Neuronal stem cell (in vitro differentiated cells): ENCODE data around the gene KLF17. TPM values are rescaled to one million over a fixed set of nuclear protein-coding genes. Genes with fewer than 3 reads are reported as not detected.

Source experiments
- DNase-seq: peaks from one replicate; pipeline ENCODE4 v3.0.0-alpha.2; 2013; ENCODE audit warnings: low spot score
- H2AFZ ChIP-seq: one replicate; pipeline ENCODE4 v1.6.1; 2013; ENCODE audit warnings: mild to moderate bottlenecking, low read length, inconsistent platforms
- H2AK5ac ChIP-seq: 2 replicates; pipeline ENCODE4 v1.6.1; 2013; ENCODE audit warnings: low read depth, mild to moderate bottlenecking, inconsistent platforms, low read length, moderate library complexity, mixed read lengths
- H2BK120ac ChIP-seq: 2 replicates; pipeline ENCODE4 v1.6.1; 2013; ENCODE audit warnings: low read depth, mild to moderate bottlenecking, inconsistent platforms, low read length, moderate library complexity, mixed read lengths
- H2BK12ac ChIP-seq: one replicate; pipeline ENCODE4 v1.6.1; 2013; ENCODE audit warnings: low read length, inconsistent platforms
- H2BK15ac ChIP-seq: 2 replicates; pipeline ENCODE4 v1.6.1; 2013; ENCODE audit warnings: mild to moderate bottlenecking, low read length, inconsistent platforms, mixed read lengths
- H2BK5ac ChIP-seq: one replicate; pipeline ENCODE4 v1.6.1; 2013; ENCODE audit warnings: inconsistent platforms, mild to moderate bottlenecking, low read length, moderate library complexity
- H3K14ac ChIP-seq: one replicate; pipeline ENCODE4 v1.6.1; 2013; ENCODE audit warnings: low read length, inconsistent platforms
- H3K18ac ChIP-seq: 2 replicates; pipeline ENCODE4 v1.6.1; 2013; ENCODE audit warnings: low read length, inconsistent platforms
- H3K23ac ChIP-seq: 2 replicates; pipeline ENCODE4 v1.6.1; 2013; ENCODE audit warnings: low read depth, mild to moderate bottlenecking, mixed read lengths, low read length, inconsistent platforms; ENCODE audit not compliant: poor library complexity
- H3K27ac ChIP-seq: replicated peaks from 3 replicates; pipeline ENCODE4 v1.5.1; 2013; ENCODE audit warnings: low read length, inconsistent platforms
- H3K27me3 ChIP-seq, 3 experiments: 2 replicates each; pipeline ENCODE4 v1.6.1; 2013; ENCODE audit warnings: low read length in 3 of 3, mild to moderate bottlenecking in 2 of 3, inconsistent platforms in 1 of 3, low read depth in 1 of 3, mixed read lengths in 1 of 3, moderate library complexity in 1 of 3; ENCODE audit not compliant: control insufficient read depth in 3 of 3, insufficient read depth in 3 of 3
- H3K36me3 ChIP-seq, 2 donors: replicated peaks in 1 of 2; 2 replicates each; pipeline ENCODE4 v1.6.1; 2013; ENCODE audit warnings: low read length in 2 of 2; ENCODE audit not compliant: control insufficient read depth in 2 of 2, insufficient read depth in 2 of 2
- H3K4ac ChIP-seq: 2 replicates; pipeline ENCODE4 v1.6.1; 2013; ENCODE audit warnings: inconsistent platforms, mild to moderate bottlenecking, low read length, moderate library complexity
- H3K4me1 ChIP-seq, 2 donors: 1 replicate in 1 of 2; 2 replicates in 1 of 2; pipeline ENCODE4 v1.6.1; 2013; ENCODE audit warnings: low read length in 2 of 2, low read depth in 1 of 2; ENCODE audit not compliant: control insufficient read depth in 2 of 2, insufficient read depth in 1 of 2
- H3K4me2 ChIP-seq: one replicate; pipeline ENCODE4 v1.6.1; 2013; ENCODE audit warnings: mild to moderate bottlenecking, low read length, inconsistent platforms; ENCODE audit not compliant: insufficient read depth, poor library complexity, severe bottlenecking
- H3K4me3 ChIP-seq, 2 donors: 2 replicates each; pipeline ENCODE4 v1.5.1; 2013; ENCODE audit warnings: low read length in 2 of 2, mild to moderate bottlenecking in 2 of 2, inconsistent platforms in 1 of 2, moderate library complexity in 1 of 2
- H3K79me1 ChIP-seq: one replicate; pipeline ENCODE4 v1.6.1; 2013; ENCODE audit warnings: low read depth, mild to moderate bottlenecking, inconsistent platforms, low read length, moderate library complexity
- H3K9ac ChIP-seq: one replicate; pipeline ENCODE4 v1.6.1; 2013; ENCODE audit warnings: mild to moderate bottlenecking, low read depth, low read length, inconsistent platforms; ENCODE audit not compliant: poor library complexity
- H3K9me3 ChIP-seq, 2 donors: replicated peaks in 1 of 2; 2 replicates each; pipeline versions ENCODE3 to v1.6.1; 2013; ENCODE audit warnings: low read length in 2 of 2, mild to moderate bottlenecking in 2 of 2, inconsistent platforms in 1 of 2, low read depth in 1 of 2, mixed read lengths in 1 of 2, moderate library complexity in 1 of 2; ENCODE audit not compliant: control insufficient read depth in 2 of 2, insufficient read depth in 1 of 2
- H4K8ac ChIP-seq: one replicate; pipeline ENCODE4 v1.6.1; 2013; ENCODE audit warnings: low read depth, mild to moderate bottlenecking, inconsistent platforms, low read length, moderate library complexity
- H4K91ac ChIP-seq: one replicate; pipeline ENCODE4 v1.6.1; 2013; ENCODE audit warnings: low read length, low read depth, mild to moderate bottlenecking, inconsistent platforms; ENCODE audit not compliant: poor library complexity
- WGBS, 2 donors: extraction: QIAGEN DNeasy Blood & Tissue Kit; methylation state at CpG; one replicate each; pipeline ENCODE4 v1.1.7; 2013; ENCODE audit warnings: missing lambda C conversion rate in 2 of 2, mixed read lengths in 1 of 2; ENCODE audit not compliant: insufficient read length in 2 of 2, insufficient replicate concordance in 1 of 2; ENCODE audit errors: extremely low coverage in 2 of 2; 5-methylcytosine and 5-hydroxymethylcytosine counted together
- small RNA-seq: library from polyadenylated mRNA; stranded (forward); fragments of <200 nt; extraction: miRNeasy Mini kit (QIAGEN cat#:217004); gene quantifications from one replicate; pipeline ENCODE3, GENCODE V24; 2013; ENCODE audit not compliant: insufficient read depth

KLF17 gene

GRCh38 chr1:44170281-44170823 is 51.7 kb downstream of the KLF17 start:
- no peak overlapping the region for H3K4me2 ChIP-seq
- H3K9ac ChIP-seq = no peak overlapping the region
- no peaks in the 10 kb centered on the region for H3K27me3 ChIP-seq
- H4K8ac ChIP-seq = no peak overlapping the region
- H2AK5ac ChIP-seq = no peak overlapping the region
- H3K4ac ChIP-seq = no peak overlapping the region
- no peak overlapping the region for H3K4me3 ChIP-seq
- no peak overlapping the region for H3K23ac ChIP-seq
- H2BK12ac ChIP-seq = no peak overlapping the region
- H3K4me1 ChIP-seq = peaks cover 0 to 12% of the 10 kb centered on the region in 2 donors
- H3K14ac ChIP-seq = no peak overlapping the region
- H2BK120ac ChIP-seq = no peak overlapping the region
- H3K36me3 ChIP-seq = no peaks in the 10 kb centered on the region
- H3K79me1 ChIP-seq = no peaks in the 10 kb centered on the region
- H3K9me3 ChIP-seq = peaks cover 8% of the 10 kb centered on the region in 2 donors
- H3K27ac ChIP-seq = no peak overlapping the region
- no peak overlapping the region for H2BK15ac ChIP-seq
- H2AFZ ChIP-seq = peak overlapping the region; percentile 79
- H4K91ac ChIP-seq = no peak overlapping the region
- WGBS, 2 donors = no CpG with 5 or more reads among the region's 3 CpGs
- DNase-seq = no peak
- H2BK5ac ChIP-seq = no peak overlapping the region
- H3K18ac ChIP-seq = no peak overlapping the region

GRCh38 chr1:44174630-44175029 is 56.0 kb downstream of the KLF17 start:
- peak; percentile 11 for DNase-seq
- Histone ChIP-seq H3K23ac (no peak overlapping the region), H2BK12ac (no peak overlapping the region), H2AK5ac (no peak overlapping the region), H3K4me2 (no peak overlapping the region), H3K4ac (no peak overlapping the region), H3K9me3 (peaks cover 3 to 8% of the 10 kb centered on the region in 2 donors), H3K27me3 (no peaks in the 10 kb centered on the region), H2BK15ac (no peak overlapping the region), H2BK5ac (no peak overlapping the region), H3K4me3 (no peak overlapping the region), H3K14ac (no peak overlapping the region), H3K18ac (no peak overlapping the region), H4K8ac (no peak overlapping the region), H3K36me3 (no peaks in the 10 kb centered on the region), H3K9ac (no peak overlapping the region), H2AFZ (no peak overlapping the region), H3K27ac (no peak overlapping the region), H3K4me1 (peaks cover 0 to 11% of the 10 kb centered on the region in 2 donors), H2BK120ac (no peak overlapping the region), H3K79me1 (no peaks in the 10 kb centered on the region), H4K91ac (no peak overlapping the region)
- WGBS, 2 donors = no CpG with 5 or more reads among the region's 1 CpG

Small RNAs within 50 kb of the gene (small RNA-seq; reads per million reads assigned to genes)
- gene AL035417.1 (not detected), gene OOSP1P1 (not detected), gene RF00019 (not detected), gene RN7SL479P (not detected)
